PC-3 (cell line): ENCODE data around the gene ADARB2. TPM values are rescaled to one million over a fixed set of nuclear protein-coding genes. Genes with fewer than 3 reads are reported as not detected.

Experiments used
- ATAC-seq: fragments of 200-7000 bp; cut with Tn5 transposase; 2 replicates; pipeline ENCODE4 v1.9.1; 2020; ENCODE audit warnings: mild to moderate bottlenecking, moderate library complexity
- BruUV-seq: library from RNA; stranded (reverse); fragments of 400-500 nt; replicated peaks from 2 replicates; lab custom pipeline; 2021; lab: Mats Ljungman, UMichigan
- CTCF ChIA-PET: fragments of 300-600 bp; sonication (Branson Sonifier 250); formaldehyde crosslinking; loops from one replicate; lab custom pipeline; 2022; ENCODE audit warnings: antibody characterized with exemption; lab: Charles Lee
- POLR2A ChIA-PET: fragments of 300-600 bp; sonication (Branson Sonifier 250); formaldehyde crosslinking; loops from one replicate; lab custom pipeline; 2022; ENCODE audit warnings: antibody characterized with exemption; ENCODE audit not compliant: unreplicated experiment; lab: Charles Lee
- DNase-seq: peaks from one replicate; pipeline ENCODE4 v3.0.0-alpha.2; 2015
- H2AFZ ChIP-seq: fragments of 300-600 bp; sonication (generic); 2 replicates; pipeline ENCODE4 v1.6.0; 2016; ENCODE audit warnings: antibody characterized with exemption, low read length
- H3F3A ChIP-seq: fragments of 300-600 bp; sonication (generic); one replicate; pipeline ENCODE4 v1.6.0; 2017; ENCODE audit warnings: antibody characterized with exemption, low read length, control low read depth, mild to moderate bottlenecking; ENCODE audit not compliant: unreplicated experiment
- H3K27ac ChIP-seq: fragments of 300-600 bp; sonication (generic); 2 replicates; pipeline ENCODE4 v1.5.1; 2016; ENCODE audit warnings: mild to moderate bottlenecking, low read length
- H3K27me3 ChIP-seq: fragments of 300-600 bp; sonication (generic); 2 replicates; pipeline ENCODE4 v1.6.1; 2016; ENCODE audit warnings: low read length, mixed read lengths
- H3K36me3 ChIP-seq: fragments of 300-600 bp; sonication (generic); 2 replicates; pipeline ENCODE4 v1.6.1; 2016; ENCODE audit warnings: low read depth, mixed run types, low read length, mixed read lengths
- H3K4me1 ChIP-seq: fragments of 300-600 bp; sonication (generic); 2 replicates; pipeline ENCODE4 v1.5.1; 2016; ENCODE audit warnings: low read length; ENCODE audit not compliant: insufficient read depth
- H3K4me2 ChIP-seq: fragments of 300-600 bp; sonication (generic); 2 replicates; pipeline ENCODE4 v1.6.0; 2016; ENCODE audit warnings: low read length
- H3K4me3 ChIP-seq: fragments of 300-600 bp; sonication (generic); 2 replicates; pipeline ENCODE4 v1.5.1; 2016; ENCODE audit warnings: mild to moderate bottlenecking, low read length, mixed read lengths
- H3K79me2 ChIP-seq: fragments of 300-600 bp; sonication (generic); 2 replicates; pipeline ENCODE4 v1.6.1; 2017; ENCODE audit warnings: low read length, mixed read lengths
- H3K9ac ChIP-seq: fragments of 300-600 bp; sonication (generic); 2 replicates; pipeline ENCODE4 v1.6.0; 2016; ENCODE audit warnings: mild to moderate bottlenecking, low read length
- H3K9me2 ChIP-seq: fragments of 300-600 bp; sonication (generic); replicated peaks from 2 replicates; pipeline ENCODE4 v1.6.1; 2016; ENCODE audit warnings: mixed run types, low read length, mixed read lengths
- H3K9me3 ChIP-seq: fragments of 300-600 bp; sonication (generic); 2 replicates; pipeline ENCODE4 v1.6.1; 2016; ENCODE audit warnings: low read length, mixed read lengths
- H4K20me1 ChIP-seq: fragments of 300-600 bp; sonication (generic); 2 replicates; pipeline ENCODE4 v1.6.1; 2016; ENCODE audit warnings: low read length, mixed read lengths
- CTCF ChIP-seq: fragments of 300-600 bp; sonication (generic); conservative IDR thresholded peaks from 2 replicates; pipeline ENCODE4 v1.5.1; 2017; ENCODE audit warnings: antibody characterized with exemption, low read depth, mild to moderate bottlenecking, low read length
- EZH2 ChIP-seq: fragments of 300-600 bp; sonication (generic); IDR thresholded peaks from one replicate; pipeline ENCODE4 v1.6.1; 2017; ENCODE audit warnings: antibody characterized with exemption, mild to moderate bottlenecking, low read length; ENCODE audit not compliant: unreplicated experiment
- EZH2phosphoT487 ChIP-seq: fragments of 300-600 bp; sonication (generic); IDR thresholded peaks from 2 replicates; pipeline ENCODE4 v1.6.1; 2018; ENCODE audit warnings: mild to moderate bottlenecking, antibody characterized with exemption, low read length, borderline replicate concordance
- intact Hi-C: fragments of 100-400 bp; cut with micrococcal nuclease; formaldehyde crosslinking; loops from 2 replicates; pipeline ENCODE4 v1.9.0; 2023
- total RNA-seq: library from RNA; depleted of rRNA; stranded (reverse); fragments of >200 nt; gene quantifications from 2 replicates; pipeline ENCODE4 v1.2.3, GENCODE V29; 2014

The ADARB2 gene
- total RNA-seq, 1 experiment from 2014 or later = not detected

- Histone ChIP-seq H4K20me1 (no peaks in the 10 kb centered on the region), H3K4me1 (no peaks in the 10 kb centered on the region), H2AFZ (no peak overlapping the region), H3K9me3 (0 out of 2 replicates have a peak, but pooled peaks cover 5% of the 10 kb centered on the region), H3K79me2 (no peaks in the 10 kb centered on the region), H3K27ac (no peak overlapping the region), H3K9me2 (no peaks in the 10 kb centered on the region), H3K36me3 (no peaks in the 10 kb centered on the region), H3K9ac (no peak overlapping the region), H3F3A (peaks cover 7% of the 10 kb centered on the region), H3K4me3 (no peak overlapping the region), H3K27me3 (no peaks in the 10 kb centered on the region), H3K4me2 (no peak overlapping the region)
- TF ChIP-seq EZH2phosphoT487 (no peak), CTCF (no peak), EZH2 (no peak)
- no peak for ATAC-seq
- POLR2A ChIA-PET = no interaction called here
- intact Hi-C loops = no loop called here
- CTCF ChIA-PET = no interaction called here
- BruUV-seq = no TSS peak
- DNase-seq = no peak
Observed at GRCh38 chr10:1499359-1499957, 237.9 kb downstream of the ADARB2 start.

- no peak overlapping the region for H2AFZ ChIP-seq
- no TSS peak for BruUV-seq
- H3K36me3 ChIP-seq = no peaks in the 10 kb centered on the region
- H3K4me1 ChIP-seq = no peaks in the 10 kb centered on the region
- DNase-seq (no peak), ATAC-seq (no peak)
- intact Hi-C loops = no loop called here
- H3K9me3 ChIP-seq = 0 out of 2 replicates have a peak, but pooled peaks cover 5% of the 10 kb centered on the region
- no peak for TF ChIP-seq CTCF
- TF ChIP-seq EZH2 = no peak
- TF ChIP-seq EZH2phosphoT487 = no peak
- H3K9ac ChIP-seq = no peak overlapping the region
- no peaks in the 10 kb centered on the region for H4K20me1 ChIP-seq
- no peak overlapping the region for H3K4me3 ChIP-seq
- H3K27ac ChIP-seq = no peak overlapping the region
- CTCF ChIA-PET = no interaction called here
- H3K4me2 ChIP-seq = no peak overlapping the region
- POLR2A ChIA-PET = no interaction called here
- no peaks in the 10 kb centered on the region for H3K9me2 ChIP-seq
- H3K27me3 ChIP-seq = no peaks in the 10 kb centered on the region
- no peaks in the 10 kb centered on the region for H3K79me2 ChIP-seq
- H3F3A ChIP-seq = peaks cover 7% of the 10 kb centered on the region
Observed at GRCh38 chr10:1498746-1499358, 238.5 kb downstream of the ADARB2 start.

- Histone ChIP-seq H3K4me3 (no peak overlapping the region), H3K36me3 (no peaks in the 10 kb centered on the region), H3F3A (peaks cover 7% of the 10 kb centered on the region), H4K20me1 (no peaks in the 10 kb centered on the region), H2AFZ (no peak overlapping the region), H3K4me1 (no peaks in the 10 kb centered on the region), H3K9me3 (0 out of 2 replicates have a peak, but pooled peaks cover 5% of the 10 kb centered on the region), H3K9ac (no peak overlapping the region), H3K27me3 (no peaks in the 10 kb centered on the region), H3K9me2 (no peaks in the 10 kb centered on the region), H3K4me2 (no peak overlapping the region), H3K27ac (no peak overlapping the region), H3K79me2 (no peaks in the 10 kb centered on the region)
- POLR2A ChIA-PET = no interaction called here
- no TSS peak for BruUV-seq
- CTCF ChIA-PET = no interaction called here
- no peak for DNase-seq
- intact Hi-C loops = no loop called here
- no peak for TF ChIP-seq EZH2
- TF ChIP-seq EZH2phosphoT487 = no peak
- no peak for TF ChIP-seq CTCF
- no peak for ATAC-seq
Observed at GRCh38 chr10:1495915-1496517, 241.3 kb downstream of the ADARB2 start.
